GM18505 (cell line): ENCODE data around the gene ABCC6.
"Not testable (repeated sequence)": the region's sequence is repeated elsewhere in the genome, so short reads cannot be mapped to it uniquely, and the experiment has no call there.

Experiments used
- ATAC-seq: cut with Tn5 transposase; IDR thresholded peaks from one replicate; pipeline ENCODE4 v1.9.1; 2021; ENCODE audit not compliant: unreplicated experiment

Gene ABCC6

GRCh38 chr16:16222850-16223661 lies at the start of gene ABCC6:
Gene ABCC6 (minus strand): TSS chr16:16223494. CDS start chr16:16223434, 60 bp downstream.
- ATAC-seq, result not testable (repeated sequence)

GRCh38 chr16:16272573-16273221 lies 49.4 kb upstream of the ABCC6 start:
- ATAC-seq, result not testable (repeated sequence)

GRCh38 chr16:16271658-16272057 lies 48.4 kb upstream of the ABCC6 start:
- ATAC-seq, result not testable (repeated sequence)

- not testable (repeated sequence) for ATAC-seq
Observed at GRCh38 chr16:16268185-16268808, 45.0 kb upstream of the ABCC6 start.

- not testable (repeated sequence) for ATAC-seq
Observed at GRCh38 chr16:16267708-16268107, 44.4 kb upstream of the ABCC6 start.

GRCh38 chr16:16265044-16265443 lies 41.8 kb upstream of the ABCC6 start:
- ATAC-seq, result not testable (repeated sequence)

- not testable (repeated sequence) for ATAC-seq
Observed at GRCh38 chr16:16263947-16264346, 40.7 kb upstream of the ABCC6 start.

- not testable (repeated sequence) for ATAC-seq
Observed at GRCh38 chr16:16262954-16263555, 39.8 kb upstream of the ABCC6 start.

- not testable (repeated sequence) for ATAC-seq
Observed at GRCh38 chr16:16259971-16260370, 36.7 kb upstream of the ABCC6 start.

- not testable (repeated sequence) for ATAC-seq
Observed at GRCh38 chr16:16258822-16259221, 35.5 kb upstream of the ABCC6 start.

- ATAC-seq, result not testable (repeated sequence)
Observed at GRCh38 chr16:16257301-16257923, 34.1 kb upstream of the ABCC6 start.

GRCh38 chr16:16252377-16252776 lies 29.1 kb upstream of the ABCC6 start:
- not testable (repeated sequence) for ATAC-seq

GRCh38 chr16:16249621-16250330 lies 26.5 kb upstream of the ABCC6 start:
- ATAC-seq, result not testable (repeated sequence)

GRCh38 chr16:16247439-16247838 lies 24.1 kb upstream of the ABCC6 start:
- not testable (repeated sequence) for ATAC-seq

- not testable (repeated sequence) for ATAC-seq
Observed at GRCh38 chr16:16246578-16247262, 23.4 kb upstream of the ABCC6 start.

GRCh38 chr16:16243886-16244285 lies 20.6 kb upstream of the ABCC6 start:
- not testable (repeated sequence) for ATAC-seq

- ATAC-seq, result not testable (repeated sequence)
Observed at GRCh38 chr16:16240667-16241066, 17.4 kb upstream of the ABCC6 start.

- ATAC-seq, result not testable (repeated sequence)
Observed at GRCh38 chr16:16237738-16238137, 14.4 kb upstream of the ABCC6 start.

GRCh38 chr16:16237071-16237470 lies 13.8 kb upstream of the ABCC6 start:
- not testable (repeated sequence) for ATAC-seq
